Fibroblast of lung (primary cell): ENCODE measurements around the gene BTBD16. TPM values are rescaled to one million over a fixed set of nuclear protein-coding genes. Genes with fewer than 3 reads are reported as not detected.

ENCODE experiments used
- DNase-seq, 2 donors: peaks; one replicate each; pipeline versions ENCODE4 v3.0.0 to v3.0.0-alpha.2; 2010; ENCODE audit warnings: low read depth in 2 of 2
- H2AFZ ChIP-seq: 2 replicates; pipeline ENCODE4 v1.5.1; 2012; ENCODE audit warnings: low read length, control low read depth, inconsistent platforms
- H3K27ac ChIP-seq: 2 replicates; pipeline ENCODE4 v1.5.1; 2011; ENCODE audit warnings: low read length, control low read depth; ENCODE audit not compliant: insufficient read depth
- H3K27me3 ChIP-seq: 2 replicates; pipeline ENCODE4 v1.5.1; 2011; ENCODE audit warnings: mild to moderate bottlenecking, low read length; ENCODE audit not compliant: control insufficient read depth, insufficient read depth
- H3K36me3 ChIP-seq: 2 replicates; pipeline ENCODE4 v1.5.1; 2011; ENCODE audit warnings: low read length; ENCODE audit not compliant: control insufficient read depth, insufficient read depth
- H3K4me1 ChIP-seq: 2 replicates; pipeline ENCODE4 v1.5.1; 2011; ENCODE audit warnings: low read length; ENCODE audit not compliant: control insufficient read depth, insufficient read depth; ENCODE audit errors: extremely low read depth
- H3K4me2 ChIP-seq: 2 replicates; pipeline ENCODE4 v1.5.1; 2011; ENCODE audit warnings: low read length, control low read depth; ENCODE audit not compliant: insufficient read depth; ENCODE audit errors: extremely low read depth
- H3K4me3 ChIP-seq, 4 experiments: fragments of 200-600 bp in 1 of 4; sonication (generic) in 1 of 4; replicated peaks in 1 of 4; 2 replicates each; pipeline ENCODE4 v1.5.1; 2011 to 2016; ENCODE audit warnings: low read length in 4 of 4, low read depth in 3 of 4, mild to moderate bottlenecking in 3 of 4, control low read depth in 2 of 4, inconsistent platforms in 1 of 4, mixed read lengths in 1 of 4; ENCODE audit not compliant: insufficient read depth in 1 of 4; ENCODE audit errors: control extremely low read depth in 1 of 4
- H3K79me2 ChIP-seq: 2 replicates; pipeline ENCODE4 v1.5.1; 2012; ENCODE audit warnings: mild to moderate bottlenecking, low read length, inconsistent platforms; ENCODE audit not compliant: control insufficient read depth, insufficient read depth
- H3K9ac ChIP-seq: 2 replicates; pipeline ENCODE4 v1.5.1; 2011; ENCODE audit warnings: mild to moderate bottlenecking, low read length, control low read depth; ENCODE audit not compliant: insufficient read depth
- H3K9me3 ChIP-seq: 2 replicates; pipeline ENCODE4 v1.5.1; 2012; ENCODE audit warnings: low read depth, low read length; ENCODE audit not compliant: control insufficient read depth, insufficient read depth
- H4K20me1 ChIP-seq: 2 replicates; pipeline ENCODE4 v1.5.1; 2011; ENCODE audit warnings: low read length; ENCODE audit not compliant: control insufficient read depth, insufficient read depth; ENCODE audit errors: extremely low read depth
- CTCF ChIP-seq, 2 donors: IDR thresholded peaks in 1 of 2; conservative IDR thresholded peaks in 1 of 2; 1 replicate in 1 of 2; 2 replicates in 1 of 2; pipeline ENCODE4 v1.5.1; 2011 to 2012; ENCODE audit warnings: low read length in 2 of 2, control low read depth in 1 of 2, inconsistent platforms in 1 of 2, low read depth in 1 of 2, mild to moderate bottlenecking in 1 of 2
- EZH2 ChIP-seq: IDR thresholded peaks from 2 replicates; pipeline ENCODE4 v1.5.1; 2012; ENCODE audit warnings: low read length, control low read depth, mild to moderate bottlenecking; ENCODE audit errors: missing control alignments
- polyA plus RNA-seq, 2 donors: library from polyadenylated mRNA; depleted of rRNA in 1 of 2; stranded (reverse) in 1 of 2; unstranded in 1 of 2; fragments of >200 nt; gene quantifications; 2 replicates each; pipeline ENCODE4 v1.2.1, GENCODE V29; 2011 to 2012; ENCODE audit warnings: missing spikeins in 1 of 2
- total RNA-seq: library from RNA; depleted of rRNA; stranded (reverse); fragments of >200 nt; gene quantifications from 2 replicates; pipeline ENCODE4 v1.2.1, GENCODE V29; 2014

The BTBD16 gene
- total and polyA plus RNA-seq, 2 donors (not counting 1 experiment from before 2014, with no cell fraction given), result not detected

GRCh38 chr10:122359621-122360020 is 88.5 kb downstream of the BTBD16 start:
- no peak for TF ChIP-seq CTCF (conservative IDR thresholded peaks at IDR 0.05 in 1 of 2, IDR thresholded peaks at IDR 0.05 in 1 of 2; ENCODE audit: low read depth in 1 of 2, low read length in 2 of 2)
- no peak for TF ChIP-seq EZH2
- H3K9ac ChIP-seq, result no peak overlapping the region
- no peak overlapping the region for H3K27ac ChIP-seq
- H2AFZ ChIP-seq, result no peak overlapping the region
- H3K27me3 ChIP-seq, result peaks cover 3% of the 10 kb centered on the region
- H3K36me3 ChIP-seq, result no peaks in the 10 kb centered on the region
- no peak overlapping the region for H3K4me2 ChIP-seq
- no peak overlapping the region for H3K4me3 ChIP-seq
- DNase-seq, result no peak
- H3K4me1 ChIP-seq, result no peaks in the 10 kb centered on the region
- H4K20me1 ChIP-seq, result no peaks in the 10 kb centered on the region
- H3K9me3 ChIP-seq, result no peaks in the 10 kb centered on the region
- H3K79me2 ChIP-seq, result no peaks in the 10 kb centered on the region

- Histone ChIP-seq H3K4me1 (no peaks in the 10 kb centered on the region), H3K4me3 (no peak overlapping the region), H3K4me2 (no peak overlapping the region), H3K27me3 (peaks cover 3% of the 10 kb centered on the region), H4K20me1 (no peaks in the 10 kb centered on the region), H2AFZ (no peak overlapping the region), H3K27ac (no peak overlapping the region), H3K9me3 (no peaks in the 10 kb centered on the region), H3K36me3 (no peaks in the 10 kb centered on the region), H3K79me2 (no peaks in the 10 kb centered on the region), H3K9ac (no peak overlapping the region)
- no peak for TF ChIP-seq CTCF (conservative IDR thresholded peaks at IDR 0.05 in 1 of 2, IDR thresholded peaks at IDR 0.05 in 1 of 2; ENCODE audit: low read depth in 1 of 2, low read length in 2 of 2)
- TF ChIP-seq EZH2, result no peak
- DNase-seq, result no peak
Observed at GRCh38 chr10:122361046-122361445, 90.0 kb downstream of the BTBD16 start.

GRCh38 chr10:122362031-122362592 is 91.0 kb downstream of the BTBD16 start:
- Histone ChIP-seq H3K4me2 (no peak overlapping the region), H3K36me3 (no peaks in the 10 kb centered on the region), H3K79me2 (no peaks in the 10 kb centered on the region), H3K27me3 (peaks cover 7% of the 10 kb centered on the region), H3K9ac (no peak overlapping the region), H3K4me3 (no peak overlapping the region), H4K20me1 (no peaks in the 10 kb centered on the region), H2AFZ (no peak overlapping the region), H3K27ac (no peak overlapping the region), H3K4me1 (no peaks in the 10 kb centered on the region), H3K9me3 (no peaks in the 10 kb centered on the region)
- no peak for DNase-seq
- TF ChIP-seq CTCF (conservative IDR thresholded peaks at IDR 0.05 in 1 of 2, IDR thresholded peaks at IDR 0.05 in 1 of 2; ENCODE audit: low read depth in 1 of 2, low read length in 2 of 2) (no peak), EZH2 (no peak)
